ENCODE results near the gene NR2C2.

- TF ChIP-seq CTCF (IDR thresholded peaks at IDR 0.05; ENCODE audit: borderline replicate concordance, extremely low read depth, low read length, poor library complexity, severe bottlenecking): no peak
- no peak for TF ChIP-seq EZH2 (IDR thresholded peaks at IDR 0.05; ENCODE audit: borderline replicate concordance, low read depth, low read length, severe bottlenecking)
Measured at GRCh38 chr3:14990780-14991148, 43.4 kb downstream of the NR2C2 start.
